ENCODE data around the gene FBXL13. TPM values are rescaled to one million over a fixed set of nuclear protein-coding genes. Genes with fewer than 3 reads are reported as not detected.
"Not testable (repeated sequence)": the region's sequence is repeated elsewhere in the genome, so short reads cannot be mapped to it uniquely, and the experiment has no call there.

FBXL13 gene
- total RNA-seq, 1 donor from 2014 or later, result 2.5 TPM

DNA sequence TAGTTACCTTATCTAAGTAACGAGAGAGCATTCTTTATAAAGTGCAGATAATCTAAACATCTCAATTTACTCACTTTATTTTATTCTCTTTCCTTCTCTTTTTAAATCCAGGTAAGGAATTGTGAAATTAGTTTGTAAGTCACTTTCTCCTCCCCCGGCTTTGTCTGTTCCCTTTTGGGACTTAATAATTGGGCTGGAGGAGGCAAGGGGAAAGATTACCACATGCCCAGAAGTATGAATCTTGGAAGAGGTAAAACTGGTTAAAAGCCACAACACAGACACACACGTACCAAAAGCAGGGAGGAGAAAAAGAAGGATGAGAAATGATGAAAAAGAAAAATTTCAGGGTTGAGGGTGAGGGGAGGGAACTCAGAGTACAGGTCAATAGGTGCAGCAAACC, 225.1 kb downstream of the FBXL13 start:
- ATAC-seq (no peak), DNase-seq (ENCODE audit: low spot score) (no peak)
- intact Hi-C loops (cut with DNase I), result no loop called here

DNA sequence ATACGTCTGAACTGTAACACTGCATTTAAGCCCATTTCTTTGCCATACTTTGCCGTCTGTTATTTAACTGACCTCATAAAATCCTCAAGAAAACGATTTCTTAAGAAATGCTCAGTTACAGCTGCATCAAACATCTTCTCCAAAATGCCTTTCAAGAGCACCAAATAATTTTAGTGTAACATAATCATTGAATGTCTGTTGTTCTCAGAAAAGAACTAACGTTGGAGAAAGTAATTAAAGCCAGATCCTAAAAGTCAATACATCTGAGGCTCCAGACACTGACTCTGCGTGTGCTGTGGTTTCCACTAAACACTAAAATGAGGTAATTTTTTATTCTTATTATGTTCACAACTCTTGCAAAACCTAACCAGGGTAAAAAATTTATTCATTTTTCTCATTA, 225.5 kb downstream of the FBXL13 start:
- peak; percentile 76 for ATAC-seq
- no peak for DNase-seq (ENCODE audit: low spot score)
- intact Hi-C loops (cut with DNase I), result no loop called here

DNA sequence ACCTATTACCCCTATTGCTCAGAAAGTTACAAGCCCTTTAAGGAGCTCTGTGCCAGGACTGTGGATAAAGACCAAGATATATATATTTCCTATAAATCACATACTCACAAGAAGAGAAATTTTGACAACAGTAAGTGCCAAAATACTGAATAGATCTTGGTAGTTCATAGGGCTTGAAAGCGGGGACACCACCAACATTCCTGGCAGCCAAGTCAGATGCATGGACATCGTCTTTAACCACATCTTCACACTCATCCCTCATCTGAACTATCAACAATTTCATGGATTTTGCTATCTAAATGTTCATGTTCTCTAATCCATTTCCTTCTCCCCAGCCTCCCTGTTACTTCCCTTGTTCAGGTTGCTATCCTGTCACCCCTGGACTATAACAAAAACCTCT, 229.2 kb downstream of the FBXL13 start:
- intact Hi-C loops (cut with DNase I), result no loop called here

GRCh38 chr7:102843850-102844249, 230.7 kb downstream of the FBXL13 start:
- DNase-seq (ENCODE audit: low spot score) (no peak), ATAC-seq (no peak)
- intact Hi-C loops (cut with DNase I), result no loop called here

More for the DNA sequence above, 229.2 kb downstream of the FBXL13 start:
- ATAC-seq (no peak), DNase-seq (ENCODE audit: low spot score) (no peak)

- ATAC-seq (no peak), DNase-seq (ENCODE audit: low spot score) (no peak)
- intact Hi-C loops (cut with DNase I), result no loop called here
Measured at GRCh38 chr7:102842284-102842683, 232.3 kb downstream of the FBXL13 start.

DNA sequence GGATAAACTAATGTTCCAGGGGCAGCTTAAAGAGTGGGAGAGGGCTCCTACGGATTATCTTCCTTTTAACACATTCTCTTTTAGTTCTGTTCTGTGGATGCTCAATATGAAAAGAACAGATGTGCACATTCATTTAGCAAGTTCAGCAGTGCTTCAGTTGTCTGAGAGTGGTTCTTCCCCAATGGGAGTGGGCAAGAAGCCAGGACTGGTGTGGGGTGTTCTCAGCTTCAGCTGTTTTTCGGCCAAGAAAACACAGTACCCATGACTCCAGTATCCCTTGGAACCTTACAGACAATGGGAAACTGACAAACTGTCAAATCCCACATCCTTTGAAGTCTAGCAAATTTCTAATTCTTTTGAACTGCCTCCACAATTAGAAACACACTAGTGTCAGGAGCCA, 233.3 kb downstream of the FBXL13 start:
- ATAC-seq (no peak), DNase-seq (ENCODE audit: low spot score) (no peak)
- intact Hi-C loops (cut with DNase I), result no loop called here

- DNase-seq (ENCODE audit: low spot score) (no peak), ATAC-seq (no peak)
- intact Hi-C loops (cut with DNase I), result no loop called here
Measured at GRCh38 chr7:102840404-102840803, 234.2 kb downstream of the FBXL13 start.

DNA sequence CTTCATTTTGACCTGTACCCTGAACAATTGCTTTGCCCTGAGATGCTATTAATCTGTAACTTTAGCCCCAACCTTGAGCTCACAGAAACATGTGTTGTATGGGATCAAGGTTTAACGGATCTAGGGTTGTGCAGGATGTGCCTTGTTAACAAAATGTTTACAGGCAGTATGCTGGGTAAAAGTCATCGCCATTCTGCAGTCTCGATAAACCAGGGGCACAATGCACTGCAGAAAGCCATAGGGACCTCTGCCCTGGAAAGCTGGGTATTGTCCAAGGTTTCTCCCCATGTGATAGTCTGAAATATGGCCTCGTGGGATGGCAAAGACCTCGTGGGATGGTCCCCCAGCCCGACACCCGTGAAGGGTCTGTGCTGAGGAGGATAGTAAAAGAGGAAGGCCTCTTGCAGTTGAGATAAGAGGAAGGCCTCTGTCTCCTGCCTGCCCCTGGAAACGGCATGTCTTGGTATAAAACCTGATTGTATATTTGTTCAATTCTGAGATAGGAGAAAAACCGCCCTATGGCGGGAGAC, 236.0 kb downstream of the FBXL13 start:
- DNase-seq (ENCODE audit: low spot score); ATAC-seq; intact Hi-C loops (cut with DNase I): not testable (repeated sequence)

- ATAC-seq (no peak), DNase-seq (ENCODE audit: low spot score) (no peak)
- intact Hi-C loops (cut with DNase I), result no loop called here
Measured at GRCh38 chr7:102837802-102838201, 236.8 kb downstream of the FBXL13 start.

GRCh38 chr7:102836977-102837376, 237.6 kb downstream of the FBXL13 start:
- intact Hi-C loops (cut with DNase I), result no loop called here
- peak; percentile 30 for ATAC-seq

DNA sequence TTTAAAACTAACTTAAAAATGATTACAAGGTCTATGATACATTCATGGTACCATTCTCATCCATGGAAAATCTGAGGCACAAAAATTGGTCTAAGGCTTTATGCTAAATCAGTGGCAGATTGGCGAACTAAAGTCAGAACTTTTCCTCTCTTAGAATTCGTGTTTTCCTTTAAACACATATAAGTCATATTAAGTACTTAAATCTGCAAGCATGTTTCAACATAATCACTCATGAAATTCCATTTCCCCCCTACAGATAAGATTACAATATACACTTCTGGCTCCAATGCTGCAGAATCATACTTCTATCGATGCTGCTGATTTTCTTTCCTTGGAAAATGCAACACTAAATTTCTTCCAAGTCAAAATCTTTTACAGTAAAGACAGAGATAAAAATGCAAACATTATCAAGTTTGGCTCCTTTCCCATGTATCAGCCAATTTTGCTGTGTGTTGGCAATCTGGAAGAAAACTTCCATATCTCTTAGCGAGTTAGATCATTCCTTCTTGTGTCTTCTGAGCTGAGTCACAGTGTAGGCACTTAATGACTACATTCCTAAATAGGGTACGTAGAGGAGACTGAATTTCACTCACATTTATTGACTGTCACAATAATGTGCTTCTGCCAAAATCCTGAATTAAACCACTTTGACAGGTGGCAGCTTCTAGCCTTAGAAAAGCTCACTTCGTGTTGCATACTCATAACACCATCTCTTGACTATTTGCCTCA, 238.2 kb downstream of the FBXL13 start:
- peak; percentile 55 for ATAC-seq

More at GRCh38 chr7:102836977-102837376, 237.6 kb downstream of the FBXL13 start:
- no peak for DNase-seq (ENCODE audit: low spot score)

DNA sequence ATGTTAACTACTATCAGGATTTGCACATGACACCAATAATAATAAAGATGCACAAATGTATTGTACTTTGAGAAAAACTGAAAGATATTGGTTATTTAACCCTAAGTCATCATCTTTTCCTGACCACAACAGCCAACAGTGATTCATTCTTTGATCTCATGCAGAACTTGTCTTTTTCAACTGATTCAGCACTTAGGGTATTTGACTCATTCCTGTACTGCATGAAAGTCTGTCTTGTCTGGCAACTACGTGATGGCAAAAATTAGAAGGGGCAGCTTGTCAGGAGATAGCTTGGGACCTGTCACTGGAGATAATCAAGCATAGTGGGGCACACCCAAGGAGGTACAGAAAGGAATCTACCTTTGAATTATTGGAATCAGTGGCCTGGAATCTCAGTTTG, 239.6 kb downstream of the FBXL13 start:
- intact Hi-C loops (cut with DNase I), result no loop called here
- ATAC-seq (no peak), DNase-seq (ENCODE audit: low spot score) (no peak)

More for the DNA sequence above, 238.2 kb downstream of the FBXL13 start:
- intact Hi-C loops (cut with DNase I), result no loop called here
- DNase-seq (ENCODE audit: low spot score), result no peak

DNA sequence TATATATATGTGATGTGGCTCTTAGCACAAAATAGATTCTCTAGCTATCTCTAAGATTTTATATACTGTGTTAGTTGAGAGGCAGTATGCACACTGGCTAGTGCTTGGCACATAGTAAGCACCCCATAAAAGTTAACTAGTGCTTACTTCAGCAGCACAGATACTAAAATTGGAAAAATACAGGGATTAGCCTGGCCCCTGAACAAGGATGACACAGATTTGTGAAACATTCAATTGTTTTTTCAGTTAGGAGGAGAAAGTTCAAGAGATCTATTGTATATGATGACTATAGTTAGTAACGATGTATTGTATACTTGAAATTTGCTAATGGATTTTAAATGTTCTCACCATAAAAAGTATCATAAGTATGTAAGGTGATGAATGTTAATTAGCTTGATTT, 240.1 kb downstream of the FBXL13 start:
- ATAC-seq, result no peak
- intact Hi-C loops (cut with DNase I), result no loop called here
- no peak for DNase-seq (ENCODE audit: low spot score)

DNA sequence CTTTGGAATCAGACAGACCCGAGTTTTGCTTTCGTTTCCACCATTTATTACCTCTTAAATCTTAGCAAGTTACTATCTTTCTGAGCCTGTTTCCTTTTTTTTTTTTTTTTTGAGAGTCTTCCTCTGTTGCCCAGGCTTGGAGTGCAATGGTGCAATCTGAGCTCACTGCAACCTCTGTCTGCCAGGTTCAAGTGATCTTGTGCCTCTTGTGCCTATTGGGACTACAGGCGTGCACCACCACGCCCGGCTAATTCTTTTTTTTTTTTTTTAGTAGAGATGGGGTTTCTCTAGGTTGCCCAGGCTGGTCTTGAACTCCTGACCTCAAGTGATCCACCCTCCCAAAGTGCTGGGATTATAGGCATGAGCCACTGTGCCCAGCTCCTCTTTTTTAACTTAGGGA, 241.3 kb downstream of the FBXL13 start:
- no peak for DNase-seq (ENCODE audit: low spot score)
- intact Hi-C loops (cut with DNase I), result no loop called here
- peak; percentile 73 for ATAC-seq

DNA sequence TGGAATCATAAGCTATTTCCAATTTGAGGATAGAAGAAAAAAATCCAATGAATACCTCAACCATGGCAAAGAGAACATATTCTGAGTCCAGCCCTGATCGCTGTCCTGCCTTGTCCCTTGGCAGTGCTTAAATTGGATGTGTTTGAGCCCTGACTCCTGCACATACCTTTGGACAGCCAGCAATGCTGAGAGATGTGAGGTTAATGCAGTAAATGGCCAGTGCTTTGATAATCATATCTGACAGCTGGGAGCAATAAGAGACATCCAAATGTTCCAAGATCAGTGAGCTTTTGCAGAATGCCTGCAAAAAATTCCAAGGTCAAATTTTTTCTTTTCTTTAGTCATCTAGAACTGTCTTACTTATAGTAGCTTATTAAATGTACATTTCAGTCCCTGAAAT, 241.9 kb downstream of the FBXL13 start:
- DNase-seq (ENCODE audit: low spot score) (no peak), ATAC-seq (no peak)
- intact Hi-C loops (cut with DNase I), result no loop called here

DNA sequence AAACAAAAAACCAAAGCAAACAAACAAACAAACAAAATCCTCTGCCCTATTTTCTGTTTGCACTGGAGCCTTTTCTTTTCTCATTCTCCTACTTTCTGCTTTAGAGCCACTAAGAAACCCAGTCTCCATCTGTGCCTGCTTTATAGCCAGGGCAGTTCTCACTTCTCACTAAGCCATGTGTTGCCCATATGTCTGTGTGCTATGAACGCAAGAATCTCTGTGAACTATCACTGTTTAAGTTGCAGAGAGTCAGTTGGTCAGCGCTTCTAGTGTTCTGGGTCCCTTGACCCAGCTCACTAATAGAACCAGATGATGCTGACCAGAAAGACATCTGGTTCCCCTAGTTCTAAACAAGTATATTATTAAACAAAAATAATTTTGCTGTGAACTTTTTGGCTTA, 244.4 kb downstream of the FBXL13 start:
- ATAC-seq, result no peak
- intact Hi-C loops (cut with DNase I), result no loop called here

DNA sequence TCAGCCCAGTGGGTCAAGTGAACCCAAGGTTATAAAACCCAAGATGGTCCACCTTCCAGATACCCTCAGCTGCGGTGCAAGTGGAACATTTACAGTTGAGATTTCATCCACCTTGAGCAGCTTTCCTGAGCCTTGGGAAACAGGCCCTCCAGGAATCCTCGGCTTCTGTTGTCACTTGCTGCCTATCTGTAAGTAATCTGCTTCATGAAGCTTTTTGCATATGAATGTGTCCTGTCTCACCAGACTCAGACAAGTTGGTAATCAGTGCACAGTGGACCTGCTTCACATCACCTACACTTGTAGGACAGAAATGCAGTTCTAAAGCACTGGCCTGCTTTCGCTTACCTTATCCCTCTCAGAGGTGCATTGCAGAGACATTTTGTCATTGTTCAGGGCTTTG, 245.5 kb downstream of the FBXL13 start:
- ATAC-seq, result no peak
- DNase-seq (ENCODE audit: low spot score), result no peak
- intact Hi-C loops (cut with DNase I), result no loop called here

More for the DNA sequence above, 244.4 kb downstream of the FBXL13 start:
- no peak for DNase-seq (ENCODE audit: low spot score)

GRCh38 chr7:102828286-102828685, 246.3 kb downstream of the FBXL13 start:
- no peak for ATAC-seq
- intact Hi-C loops (cut with DNase I), result no loop called here
- no peak for DNase-seq (ENCODE audit: low spot score)

- no peak for DNase-seq (ENCODE audit: low spot score)
- ATAC-seq, result no peak
- intact Hi-C loops (cut with DNase I), result no loop called here
Measured at GRCh38 chr7:102823390-102824119, 251.0 kb downstream of the FBXL13 start.

DNA sequence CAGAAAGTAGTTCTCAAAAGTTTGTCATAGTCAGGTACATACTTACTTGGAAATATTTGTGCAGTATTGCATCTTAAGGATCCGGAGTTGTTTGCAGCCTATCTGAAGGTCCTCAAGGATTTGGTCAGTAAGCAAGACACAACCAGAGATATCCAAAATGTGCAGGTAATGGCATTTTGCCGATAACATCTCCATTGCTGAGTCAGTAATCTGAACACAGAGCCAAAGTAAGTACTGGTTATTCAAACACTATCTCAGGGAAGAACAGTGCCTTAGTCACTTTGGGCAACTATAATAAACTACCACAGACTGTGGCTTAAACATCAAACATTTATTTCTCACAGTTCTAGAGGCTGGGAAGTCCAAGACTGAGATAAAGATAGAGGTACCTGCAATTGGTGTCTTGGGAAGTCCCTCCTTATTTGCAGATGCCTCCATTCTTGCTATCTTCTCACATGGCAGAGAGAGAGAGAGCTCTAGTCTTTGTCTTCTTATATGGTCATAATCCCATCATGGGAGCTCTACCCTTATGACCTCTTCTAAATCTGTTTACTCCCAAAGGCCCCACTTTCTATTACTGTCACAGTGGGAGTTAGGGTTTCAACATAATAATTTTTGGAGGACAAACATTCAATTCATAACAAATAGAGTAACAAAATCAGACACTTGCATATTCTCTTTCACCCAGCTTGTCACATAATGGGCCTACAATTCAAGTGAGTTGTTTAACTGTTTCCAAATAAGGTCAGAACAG, 252.4 kb downstream of the FBXL13 start:
- ATAC-seq (peak; percentile 34), DNase-seq (ENCODE audit: low spot score) (no peak)
- intact Hi-C loops (cut with DNase I), result no loop called here
